HG03097 (cell line): ENCODE results near the gene TM9SF3.

Source experiments
- ATAC-seq: cut with Tn5 transposase; IDR thresholded peaks from one replicate; pipeline ENCODE4 v1.9.1; 2021; ENCODE audit not compliant: unreplicated experiment, low FRiP score

TM9SF3 gene

GRCh38 chr10:96482815-96483588 is 103.8 kb downstream of the TM9SF3 start:
- no peak for ATAC-seq

- no peak for ATAC-seq
Measured at GRCh38 chr10:96478355-96478754, 108.5 kb downstream of the TM9SF3 start.

GRCh38 chr10:96473866-96474265 is 112.9 kb downstream of the TM9SF3 start:
- no peak for ATAC-seq

- no peak for ATAC-seq
Measured at GRCh38 chr10:96470116-96470743, 116.6 kb downstream of the TM9SF3 start.

DNA sequence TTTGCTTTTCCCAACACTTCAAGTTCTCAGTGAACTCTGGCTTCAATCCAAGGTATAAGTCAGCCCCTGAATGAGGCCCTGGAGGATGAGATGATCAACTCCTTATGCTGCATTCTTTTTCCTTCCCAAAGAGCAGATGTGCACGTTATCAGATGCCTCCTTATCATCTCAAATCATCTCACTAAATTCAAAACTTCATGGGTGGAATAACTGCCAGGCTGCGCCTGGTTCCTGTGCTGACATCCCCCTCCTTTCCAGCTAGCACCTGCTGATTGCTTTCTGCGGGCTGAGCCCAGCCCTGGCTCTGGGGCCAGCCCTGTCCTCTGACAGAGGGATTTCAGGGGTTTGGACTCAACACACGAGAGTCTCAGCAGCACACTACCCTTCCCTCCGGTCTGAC is 118.0 kb downstream of the TM9SF3 start:
- no peak for ATAC-seq
